ENCODE results near the gene TRIM15. TPM values are rescaled to one million over a fixed set of nuclear protein-coding genes. Genes with fewer than 3 reads are reported as not detected.

Gene TRIM15
- total RNA-seq, 1 donor from 2014 or later: not detected

DNA sequence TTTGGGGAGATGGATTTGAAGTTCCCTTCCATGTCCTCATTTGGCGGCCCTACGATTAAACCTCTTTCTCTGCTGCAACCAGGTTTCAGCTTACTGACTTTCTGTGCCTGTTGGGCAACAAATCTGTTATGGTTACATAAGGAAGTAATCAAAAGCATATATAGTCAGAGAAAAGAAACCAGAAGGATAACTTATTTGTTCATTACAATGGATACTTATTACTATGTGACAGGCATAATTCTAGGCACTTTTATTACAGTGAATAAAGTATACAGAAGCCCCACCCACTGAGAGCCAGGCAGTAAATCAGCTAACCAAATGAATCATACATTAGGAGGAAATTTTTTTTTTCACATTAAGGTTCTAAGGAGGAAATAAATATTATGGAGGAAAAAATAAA is 40.8 kb upstream of the TRIM15 start:
- H3K9me3 Mint-ChIP-seq (ENCODE audit: unreplicated experiment): no peaks in the 10 kb centered on the region
- no peaks in the 10 kb centered on the region for H3K36me3 Mint-ChIP-seq (ENCODE audit: unreplicated experiment)
- no peak overlapping the region for H3K27ac Mint-ChIP-seq (ENCODE audit: unreplicated experiment)
- H3K27me3 Mint-ChIP-seq (ENCODE audit: unreplicated experiment): peaks cover 4% of the 10 kb centered on the region
- TF ChIP-seq, protein P1, sequence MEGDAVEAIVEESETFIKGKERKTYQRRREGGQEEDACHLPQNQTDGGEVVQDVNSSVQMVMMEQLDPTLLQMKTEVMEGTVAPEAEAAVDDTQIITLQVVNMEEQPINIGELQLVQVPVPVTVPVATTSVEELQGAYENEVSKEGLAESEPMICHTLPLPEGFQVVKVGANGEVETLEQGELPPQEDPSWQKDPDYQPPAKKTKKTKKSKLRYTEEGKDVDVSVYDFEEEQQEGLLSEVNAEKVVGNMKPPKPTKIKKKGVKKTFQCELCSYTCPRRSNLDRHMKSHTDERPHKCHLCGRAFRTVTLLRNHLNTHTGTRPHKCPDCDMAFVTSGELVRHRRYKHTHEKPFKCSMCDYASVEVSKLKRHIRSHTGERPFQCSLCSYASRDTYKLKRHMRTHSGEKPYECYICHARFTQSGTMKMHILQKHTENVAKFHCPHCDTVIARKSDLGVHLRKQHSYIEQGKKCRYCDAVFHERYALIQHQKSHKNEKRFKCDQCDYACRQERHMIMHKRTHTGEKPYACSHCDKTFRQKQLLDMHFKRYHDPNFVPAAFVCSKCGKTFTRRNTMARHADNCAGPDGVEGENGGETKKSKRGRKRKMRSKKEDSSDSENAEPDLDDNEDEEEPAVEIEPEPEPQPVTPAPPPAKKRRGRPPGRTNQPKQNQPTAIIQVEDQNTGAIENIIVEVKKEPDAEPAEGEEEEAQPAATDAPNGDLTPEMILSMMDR (IDR thresholded peaks at IDR 0.05; ENCODE audit: partially characterized antibody, unreplicated experiment): no peak
- DNase-seq: no peak
- no peak overlapping the region for H3K4me3 Mint-ChIP-seq (ENCODE audit: unreplicated experiment)
- no peaks in the 10 kb centered on the region for H3K4me1 Mint-ChIP-seq (ENCODE audit: low read depth, unreplicated experiment)

DNA sequence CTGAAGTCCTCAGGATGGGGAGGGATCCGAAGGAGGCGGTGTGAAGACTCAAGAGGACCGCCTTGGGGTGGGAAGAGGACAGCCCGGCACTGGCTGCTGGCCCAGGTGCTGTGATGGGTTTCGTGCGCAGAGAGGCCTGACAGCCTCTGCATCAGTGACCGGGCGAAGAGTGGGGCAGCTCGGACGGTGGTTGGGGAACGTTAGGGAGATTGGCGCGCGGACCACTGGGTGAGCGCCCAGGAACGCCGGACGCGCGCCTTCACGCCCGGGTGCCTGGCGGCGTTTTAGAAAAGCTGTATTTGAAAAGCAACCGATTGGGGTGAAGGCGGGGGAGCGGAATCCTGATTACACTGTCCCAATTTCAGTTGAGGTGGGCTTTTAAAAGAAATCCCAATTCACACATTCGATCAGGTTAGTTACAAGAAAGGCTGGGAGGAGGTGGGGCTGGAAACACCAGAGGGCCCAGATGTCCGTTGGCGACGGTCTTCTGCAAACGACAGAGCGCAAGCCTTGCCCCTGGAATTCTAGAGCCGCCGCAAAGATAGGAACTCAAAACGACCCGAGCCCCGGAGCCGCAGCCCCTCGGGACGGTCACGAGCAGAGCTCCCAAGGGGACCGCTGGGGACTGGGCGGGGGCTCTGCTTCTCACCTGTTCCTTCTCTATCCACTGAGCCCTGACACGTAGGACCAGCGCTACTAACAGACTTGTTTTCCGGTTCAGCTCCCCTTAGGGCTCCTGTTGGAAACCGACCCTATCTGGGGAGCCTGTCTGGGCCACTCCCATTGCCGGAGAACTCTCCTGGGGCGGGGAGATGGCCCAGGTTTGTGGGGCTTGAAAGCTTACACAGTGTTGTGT is 35.9 kb upstream of the TRIM15 start:
- Mint-ChIP-seq H3K36me3 (ENCODE audit: unreplicated experiment) (no peaks in the 10 kb centered on the region), H3K27me3 (ENCODE audit: unreplicated experiment) (peaks cover 9% of the 10 kb centered on the region), H3K9me3 (ENCODE audit: unreplicated experiment) (no peaks in the 10 kb centered on the region), H3K4me3 (ENCODE audit: unreplicated experiment) (peak overlapping the region; percentile 79), H3K27ac (ENCODE audit: unreplicated experiment) (no peak overlapping the region), H3K4me1 (ENCODE audit: low read depth, unreplicated experiment) (peaks cover 14% of the 10 kb centered on the region)
- peak; percentile 36 for DNase-seq
- TF ChIP-seq, protein P1 (IDR thresholded peaks at IDR 0.05; ENCODE audit: partially characterized antibody, unreplicated experiment): no peak

DNA sequence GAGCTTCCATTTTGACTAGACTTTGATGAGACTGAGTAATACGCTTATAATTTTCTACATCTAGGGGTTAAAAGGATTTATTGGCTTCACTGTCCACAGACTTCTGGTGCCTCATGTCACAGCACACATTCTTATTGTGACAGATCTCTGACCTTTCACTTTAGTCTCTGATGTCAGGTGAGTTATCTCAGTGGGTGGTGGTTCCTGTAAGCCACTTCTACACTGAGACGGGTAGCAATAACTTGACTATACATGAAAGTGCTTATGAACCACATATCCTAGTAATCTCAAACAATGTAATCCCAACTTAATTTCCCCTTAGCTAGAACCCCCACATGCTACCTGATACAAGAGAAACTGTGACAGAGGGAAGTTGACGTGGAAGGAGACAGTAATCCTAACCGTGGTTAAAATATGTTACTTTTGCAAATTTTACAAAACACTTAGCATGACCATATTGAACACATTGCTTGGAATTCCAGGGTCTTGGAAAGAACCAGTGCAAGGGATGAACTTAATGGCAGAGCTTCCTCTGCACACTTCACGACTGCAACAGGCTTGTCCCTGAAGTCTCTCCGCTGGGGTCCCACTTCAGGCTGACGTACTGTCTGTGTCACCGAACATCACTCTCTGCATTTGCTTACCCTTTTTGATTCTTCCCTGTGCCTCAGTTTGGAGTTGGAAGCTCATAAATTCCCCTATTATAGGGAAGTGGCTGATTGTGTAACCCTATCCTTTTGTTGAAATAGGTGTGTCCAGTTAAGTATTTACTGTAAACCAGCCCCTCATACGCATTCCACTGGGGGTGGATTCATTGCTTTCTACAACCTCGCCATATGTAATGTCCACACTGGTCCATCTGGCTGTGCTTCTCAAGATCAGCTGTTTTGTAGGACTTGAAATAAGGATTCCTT is 33.8 kb upstream of the TRIM15 start:
- peaks cover 9% of the 10 kb centered on the region for H3K27me3 Mint-ChIP-seq (ENCODE audit: unreplicated experiment)
- H3K4me1 Mint-ChIP-seq (ENCODE audit: low read depth, unreplicated experiment): peaks cover 14% of the 10 kb centered on the region
- DNase-seq: no peak
- H3K4me3 Mint-ChIP-seq (ENCODE audit: unreplicated experiment): no peak overlapping the region
- H3K36me3 Mint-ChIP-seq (ENCODE audit: unreplicated experiment): no peaks in the 10 kb centered on the region
- no peak overlapping the region for H3K27ac Mint-ChIP-seq (ENCODE audit: unreplicated experiment)
- TF ChIP-seq, protein P1 (IDR thresholded peaks at IDR 0.05; ENCODE audit: partially characterized antibody, unreplicated experiment): no peak
- H3K9me3 Mint-ChIP-seq (ENCODE audit: unreplicated experiment): no peaks in the 10 kb centered on the region

DNA sequence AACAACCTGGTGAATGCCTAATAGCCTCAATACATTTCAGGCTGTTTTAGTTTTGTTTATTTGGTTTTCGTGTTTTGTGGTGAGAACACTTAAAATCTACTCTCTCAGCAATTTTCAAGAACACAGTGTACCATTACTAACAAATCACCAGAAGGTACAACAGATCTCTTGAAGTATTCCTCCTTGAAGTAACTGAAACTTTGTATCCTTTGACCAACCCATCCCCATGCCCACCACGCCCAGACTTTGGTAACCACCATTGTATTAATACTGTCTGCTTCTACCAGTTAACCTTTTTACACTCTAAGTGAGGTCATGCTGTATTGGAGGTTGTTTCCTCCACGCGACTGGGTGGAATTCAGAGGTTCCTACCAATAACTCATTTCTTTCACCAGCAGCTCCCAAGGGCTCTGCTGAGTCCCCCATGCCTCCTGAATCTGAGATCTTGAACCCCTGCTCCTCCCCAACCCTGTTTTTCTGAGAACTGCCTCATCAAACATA is 33.1 kb upstream of the TRIM15 start:
- Mint-ChIP-seq H3K4me1 (ENCODE audit: low read depth, unreplicated experiment) (peaks cover 14% of the 10 kb centered on the region), H3K4me3 (ENCODE audit: unreplicated experiment) (no peak overlapping the region), H3K27ac (ENCODE audit: unreplicated experiment) (no peak overlapping the region), H3K27me3 (ENCODE audit: unreplicated experiment) (peaks cover 9% of the 10 kb centered on the region), H3K36me3 (ENCODE audit: unreplicated experiment) (no peaks in the 10 kb centered on the region), H3K9me3 (ENCODE audit: unreplicated experiment) (no peaks in the 10 kb centered on the region)
- TF ChIP-seq, protein P1 (IDR thresholded peaks at IDR 0.05; ENCODE audit: partially characterized antibody, unreplicated experiment): no peak
- no peak for DNase-seq
